Transverse colon (tissue), 4 donors: ENCODE measurements around the gene NPAS4. TPM values are rescaled to one million over a fixed set of nuclear protein-coding genes. Genes with fewer than 3 reads are reported as not detected.
A peak's percentile ranks its signal among the peaks of the same experiment; 100 is the strongest.

Experiments
- DNase-seq: peaks from one replicate; pipeline ENCODE4 v3.0.0-alpha.2; 2019
- H3K27ac ChIP-seq, 4 donors: fragments of 200-600 bp; sonication (generic); 2 replicates each; pipeline ENCODE4 v1.5.1; 2016 to 2018; ENCODE audit warnings: inconsistent platforms in 4 of 4
- H3K27me3 ChIP-seq: fragments of 200-600 bp; sonication (generic); 2 replicates; pipeline ENCODE4 v1.5.1; 2017; ENCODE audit warnings: inconsistent platforms
- H3K36me3 ChIP-seq, 4 donors: fragments of 200-600 bp; sonication (generic); 2 replicates each; pipeline ENCODE4 v1.5.1; 2017 to 2019; ENCODE audit warnings: inconsistent platforms in 4 of 4
- H3K4me1 ChIP-seq, 4 donors: fragments of 200-600 bp; sonication (generic); 2 replicates each; pipeline ENCODE4 v1.5.1; 2017 to 2020; ENCODE audit warnings: inconsistent platforms in 4 of 4
- H3K4me3 ChIP-seq, 4 donors: fragments of 200-600 bp; sonication (generic); 1 replicate in 1 of 4; 2 replicates in 3 of 4; pipeline versions ENCODE4 v1.5.1 to v1.6.1; 2017 to 2019; ENCODE audit warnings: inconsistent platforms in 4 of 4
- H3K9me3 ChIP-seq, 2 donors: fragments of 200-600 bp; sonication (generic); 2 replicates each; pipeline ENCODE4 v1.5.1; 2017 to 2019; ENCODE audit warnings: inconsistent platforms in 2 of 2
- EP300 ChIP-seq: sonication (generic); formaldehyde crosslinking; IDR thresholded peaks from one replicate; pipeline ENCODE4 v1.6.1; 2017; ENCODE audit warnings: antibody characterized with exemption, low read depth
- POLR2A ChIP-seq: fragments of 450-650 bp; IDR thresholded peaks from one replicate; pipeline ENCODE4 v1.6.1; 2016; ENCODE audit warnings: antibody characterized with exemption, mild to moderate bottlenecking, moderate library complexity
- POLR2AphosphoS5 ChIP-seq, 3 donors: sonication (generic); formaldehyde crosslinking; IDR thresholded peaks; one replicate each; pipeline ENCODE4 v1.6.1; 2016; ENCODE audit warnings: antibody characterized with exemption in 3 of 3
- WGBS, 2 donors: methylation state at CpG; one replicate each; pipeline ENCODE4 v1.1.5; 2018; ENCODE audit warnings: low coverage in 1 of 2; 5-methylcytosine and 5-hydroxymethylcytosine counted together
- in situ Hi-C, 4 donors: fragments of 200-750 bp; cut with MboI; loops; one replicate each; pipeline versions ENCODE4 v1.15.0 to v1.15.1; 2017; ENCODE audit warnings: low sequenced_read_pairs in 3 of 4, low pct_ligation_motif_present in 1 of 4, low pct_unique_long_range_greater_than_20kb in 1 of 4
- intact Hi-C: fragments of 100-400 bp; cut with DNase I; formaldehyde crosslinking; loops from one replicate; pipeline ENCODE4 v1.15.1; 2023; ENCODE audit warnings: low total_unique reads
- total RNA-seq, 4 donors: library from RNA; depleted of rRNA; stranded (reverse); fragments of >200 nt; gene quantifications; one replicate each; pipeline ENCODE4 v1.1.0, GENCODE V29; 2016
- TF ChIP-seq, protein P1 (sequence below), 5 experiments: fragments of 200-600 bp in 3 of 5; fragments of 450-650 bp in 2 of 5; sonication (generic) in 3 of 5; IDR thresholded peaks; 1 replicate in 2 of 5; 2 replicates in 3 of 5; pipeline ENCODE4 v1.5.1; 2016 to 2017; ENCODE audit warnings: antibody characterized with exemption in 5 of 5, inconsistent platforms in 3 of 5, mild to moderate bottlenecking in 2 of 5, moderate library complexity in 1 of 5

Gene NPAS4
- total RNA-seq, 4 donors from 2014 or later, result 0.16 TPM; not detected in 3

DNA sequence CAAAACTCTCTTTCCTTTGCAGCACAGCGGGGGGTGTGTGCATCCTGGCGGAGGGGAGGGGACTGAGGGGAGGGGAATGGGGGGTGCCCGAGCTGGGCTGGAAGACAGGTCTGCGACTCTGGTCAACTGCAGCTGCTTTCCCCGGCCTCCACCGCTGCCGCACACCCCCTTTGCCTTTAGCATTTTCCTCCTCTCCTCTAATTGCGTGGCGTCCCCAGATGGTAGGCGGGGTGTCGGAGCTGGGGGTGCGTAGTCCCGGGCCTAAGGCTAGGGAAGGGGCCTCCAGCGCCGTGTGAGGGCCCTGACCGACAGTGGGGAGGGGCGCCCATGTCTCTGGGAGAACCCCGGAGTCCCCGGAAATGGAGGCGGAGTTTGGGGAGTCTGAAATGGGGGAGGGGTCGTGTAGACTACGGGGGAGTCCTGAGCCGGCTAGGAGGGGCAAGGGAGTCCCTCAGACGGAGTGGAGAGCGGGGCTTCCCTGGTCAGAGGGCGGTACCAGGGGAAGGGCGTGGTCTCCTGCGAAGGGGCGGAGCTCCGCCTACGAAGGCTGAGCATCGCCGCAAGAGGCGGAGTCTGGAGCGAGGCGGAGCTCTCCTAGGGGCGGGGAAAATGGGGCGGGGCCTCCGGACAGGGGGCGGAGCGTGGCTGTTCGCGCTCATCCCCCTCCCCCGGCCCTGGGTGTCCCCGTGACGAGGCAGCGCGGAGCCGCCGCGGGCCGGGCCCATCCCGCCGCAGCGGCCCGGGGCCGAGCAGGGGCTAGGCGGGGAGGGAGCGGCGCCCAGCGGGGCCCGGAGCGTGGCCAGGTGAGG, 45.6 kb downstream of the NPAS4 start, which contains the start of gene PELI3:
Gene PELI3 (plus strand): TSS at position 681 of the 809 bp plus-strand sequence. CDS start 1,224 bp downstream, outside the sequence.
- H3K27ac ChIP-seq, result peak within 1 kb of the TSS; percentile 76 to 80 (median 76)
- WGBS, 2 donors, result 0% methylated on average over 29 of the region's 63 CpGs; no CpG with 5 or more reads in 1 of the 2 donors
- H3K4me1 ChIP-seq, result peaks cover 9 to 20% (median 14%) of the 10 kb centered on the region in 4 donors
- intact Hi-C loops, result no loop called here
- no peaks in the 10 kb centered on the region for H3K9me3 ChIP-seq
- DNase-seq, result peak; percentile 96
- TF ChIP-seq POLR2A (peak; percentile 47), POLR2AphosphoS5 (IDR thresholded peaks at IDR 0.05) (peak; percentile 20 to 44 (median 33))
- TF ChIP-seq, protein P1, sequence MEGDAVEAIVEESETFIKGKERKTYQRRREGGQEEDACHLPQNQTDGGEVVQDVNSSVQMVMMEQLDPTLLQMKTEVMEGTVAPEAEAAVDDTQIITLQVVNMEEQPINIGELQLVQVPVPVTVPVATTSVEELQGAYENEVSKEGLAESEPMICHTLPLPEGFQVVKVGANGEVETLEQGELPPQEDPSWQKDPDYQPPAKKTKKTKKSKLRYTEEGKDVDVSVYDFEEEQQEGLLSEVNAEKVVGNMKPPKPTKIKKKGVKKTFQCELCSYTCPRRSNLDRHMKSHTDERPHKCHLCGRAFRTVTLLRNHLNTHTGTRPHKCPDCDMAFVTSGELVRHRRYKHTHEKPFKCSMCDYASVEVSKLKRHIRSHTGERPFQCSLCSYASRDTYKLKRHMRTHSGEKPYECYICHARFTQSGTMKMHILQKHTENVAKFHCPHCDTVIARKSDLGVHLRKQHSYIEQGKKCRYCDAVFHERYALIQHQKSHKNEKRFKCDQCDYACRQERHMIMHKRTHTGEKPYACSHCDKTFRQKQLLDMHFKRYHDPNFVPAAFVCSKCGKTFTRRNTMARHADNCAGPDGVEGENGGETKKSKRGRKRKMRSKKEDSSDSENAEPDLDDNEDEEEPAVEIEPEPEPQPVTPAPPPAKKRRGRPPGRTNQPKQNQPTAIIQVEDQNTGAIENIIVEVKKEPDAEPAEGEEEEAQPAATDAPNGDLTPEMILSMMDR (IDR thresholded peaks at IDR 0.05), result no peak
- no peaks in the 10 kb centered on the region for H3K27me3 ChIP-seq
- H3K36me3 ChIP-seq, result no peaks in the 10 kb centered on the region
- in situ Hi-C loops, result no loop called here
- peak within 1 kb of the TSS; percentile 69 to 85 (median 76) for H3K4me3 ChIP-seq

DNA sequence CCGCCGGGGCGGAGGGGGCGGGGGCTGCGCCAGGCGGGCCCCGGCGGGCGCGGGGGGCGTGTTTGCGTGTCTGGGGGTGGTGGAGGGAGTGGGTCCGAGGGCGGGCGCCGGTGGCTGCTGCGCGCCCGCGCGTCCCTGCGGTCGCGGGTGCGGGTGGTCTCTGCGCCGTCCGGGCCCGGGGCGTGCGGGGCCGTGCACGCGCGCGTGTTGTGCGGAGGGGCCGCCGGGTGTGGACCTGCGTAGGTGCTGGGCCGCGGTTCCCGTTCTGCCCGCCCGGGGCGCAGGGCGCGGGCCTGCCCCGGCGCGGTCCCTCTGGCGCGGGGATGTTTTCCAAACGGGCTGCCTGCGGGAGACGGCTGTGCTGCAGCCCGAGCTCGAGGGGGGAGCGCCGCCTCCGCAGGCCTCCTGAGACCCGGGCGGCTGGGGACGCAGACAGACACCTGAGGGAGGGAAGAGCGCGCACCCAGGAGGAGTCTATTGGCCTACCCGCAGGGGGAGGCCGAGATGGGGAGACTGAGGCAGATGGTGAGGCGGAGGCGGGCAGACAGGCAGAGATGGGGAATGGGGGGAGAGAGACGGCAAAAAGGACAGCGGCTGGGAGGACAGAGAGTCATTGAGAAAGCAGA, 46.3 kb downstream of the NPAS4 start:
- in situ Hi-C loops, result no loop called here
- intact Hi-C loops, result no loop called here
- no peaks in the 10 kb centered on the region for H3K36me3 ChIP-seq
- peaks cover 9 to 20% (median 14%) of the 10 kb centered on the region in 4 donors for H3K4me1 ChIP-seq
- H3K27me3 ChIP-seq, result no peaks in the 10 kb centered on the region
- peak overlapping the region; percentile 69 to 85 (median 76) for H3K4me3 ChIP-seq
- H3K27ac ChIP-seq, result peak overlapping the region; percentile 76 to 80 (median 76)
- 2 to 15% methylated on average over 4 to 50 of the region's 72 CpGs for WGBS, 2 donors
- DNase-seq, result peak; percentile 45
- TF ChIP-seq, protein P1 (IDR thresholded peaks at IDR 0.05), result peak; percentile 36 to 58 (median 47)
- TF ChIP-seq EP300, result no peak
- H3K9me3 ChIP-seq, result no peaks in the 10 kb centered on the region

DNA sequence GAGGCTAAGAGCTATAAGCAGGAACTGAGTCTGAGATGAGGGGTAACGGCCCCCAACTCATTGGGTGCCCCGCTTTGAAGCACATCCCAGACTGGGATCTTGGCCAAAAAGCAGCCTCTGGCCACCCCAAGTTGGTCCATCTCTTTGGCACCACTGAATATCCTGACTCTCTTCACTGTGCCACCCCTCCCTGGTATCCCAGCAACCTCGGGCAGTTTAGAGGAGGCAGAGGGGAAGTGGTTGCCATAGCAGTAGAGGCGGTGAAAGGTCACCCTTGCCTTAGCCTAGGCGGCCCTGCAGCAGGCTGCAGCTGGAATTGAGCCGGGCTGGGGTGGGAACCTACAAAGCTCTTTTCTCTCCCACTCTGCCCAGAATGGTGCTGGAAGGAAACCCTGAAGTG, 46.9 kb downstream of the NPAS4 start:
- intact Hi-C loops, result no loop called here
- Histone ChIP-seq H3K9me3 (no peaks in the 10 kb centered on the region), H3K27ac (peak overlapping the region in 1 of 4 donors; percentile 77), H3K4me1 (peaks cover 9 to 20% (median 14%) of the 10 kb centered on the region in 4 donors), H3K4me3 (peak overlapping the region; percentile 69 to 85 (median 76)), H3K27me3 (no peaks in the 10 kb centered on the region), H3K36me3 (no peaks in the 10 kb centered on the region)
- WGBS, 2 donors, result 24% methylated on average over 6 of the region's 6 CpGs; no CpG with 5 or more reads in 1 of the 2 donors
- TF ChIP-seq EP300, result no peak
- TF ChIP-seq POLR2A, result no peak
- TF ChIP-seq, protein P1 (IDR thresholded peaks at IDR 0.05), result no peak
- no peak for TF ChIP-seq POLR2AphosphoS5 (IDR thresholded peaks at IDR 0.05)
- in situ Hi-C loops, result no loop called here
- DNase-seq, result peak; percentile 60

DNA sequence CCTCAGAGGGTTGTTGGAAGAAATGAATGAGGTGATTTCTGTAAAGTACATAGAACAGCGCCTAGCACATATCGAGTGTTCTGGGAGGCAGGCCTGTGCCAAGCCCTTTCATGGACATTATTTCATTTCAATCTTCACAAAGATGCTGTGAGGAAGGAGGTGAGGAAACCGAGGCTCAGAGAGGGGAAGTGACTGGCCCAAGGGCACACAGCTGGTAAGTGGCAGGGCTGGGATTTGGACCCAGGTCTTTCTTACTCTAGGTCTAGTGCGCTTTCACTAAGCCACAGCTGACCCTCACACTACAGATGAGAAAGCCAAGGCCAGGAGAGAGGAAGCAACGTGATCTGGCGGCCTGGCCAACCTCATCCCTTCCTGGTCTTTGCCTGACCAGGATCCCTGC, 47.9 kb downstream of the NPAS4 start:
- Histone ChIP-seq H3K4me1 (peaks cover 9 to 20% (median 14%) of the 10 kb centered on the region in 4 donors), H3K27me3 (no peaks in the 10 kb centered on the region), H3K27ac (no peak overlapping the region), H3K9me3 (no peaks in the 10 kb centered on the region), H3K4me3 (no peak overlapping the region), H3K36me3 (no peaks in the 10 kb centered on the region)
- in situ Hi-C loops (no loop called here), intact Hi-C loops (no loop called here)
- TF ChIP-seq POLR2AphosphoS5 (IDR thresholded peaks at IDR 0.05), result no peak
- no peak for TF ChIP-seq POLR2A
- WGBS, 2 donors, result 87 to 100% methylated on average over 1 to 6 of the region's 6 CpGs
- DNase-seq, result no peak
